Esophagus muscularis mucosa (tissue), 4 donors: ENCODE data around the gene ST6GAL1.

Experiments used
- CTCF ChIP-seq, 3 experiments: fragments of 200-600 bp in 2 of 3; fragments of 450-650 bp in 1 of 3; sonication (generic) in 2 of 3; IDR thresholded peaks; one replicate each; pipeline ENCODE4 v1.5.1; 2017 to 2019; ENCODE audit warnings: antibody characterized with exemption in 3 of 3, mild to moderate bottlenecking in 2 of 3, moderate library complexity in 1 of 3
- EP300 ChIP-seq: sonication (generic); formaldehyde crosslinking; IDR thresholded peaks from one replicate; pipeline ENCODE4 v1.6.1; 2017; ENCODE audit warnings: antibody characterized with exemption
- POLR2A ChIP-seq: fragments of 450-650 bp; IDR thresholded peaks from one replicate; pipeline ENCODE4 v1.6.1; 2017; ENCODE audit warnings: antibody characterized with exemption, moderate library complexity, mild to moderate bottlenecking, low read depth
- POLR2AphosphoS5 ChIP-seq, 2 donors: sonication (generic); formaldehyde crosslinking; IDR thresholded peaks; one replicate each; pipeline ENCODE4 v1.6.1; 2017; ENCODE audit warnings: antibody characterized with exemption in 2 of 2

GRCh38 chr3:186945255-186945823, 15.0 kb downstream of the ST6GAL1 start:
- TF ChIP-seq POLR2A = no peak
- TF ChIP-seq CTCF (IDR thresholded peaks at IDR 0.05) = no peak
- no peak for TF ChIP-seq POLR2AphosphoS5 (IDR thresholded peaks at IDR 0.05)
- TF ChIP-seq EP300 = no peak
